Chondrocyte (in vitro differentiated cells): Measurements from ENCODE around the gene KCNE5. TPM values are rescaled to one million over a fixed set of nuclear protein-coding genes. Genes with fewer than 3 reads are reported as not detected.
A peak's percentile ranks its signal among the peaks of the same experiment; 100 is the strongest.
"Not testable (repeated sequence)": the region's sequence is repeated elsewhere in the genome, so short reads cannot be mapped to it uniquely, and the experiment has no call there.

Experiments
- DNase-seq: peaks from one replicate; pipeline ENCODE4 v3.0.0; 2021; ENCODE audit warnings: mixed read lengths, low spot score
- H3K27ac Mint-ChIP-seq: one replicate; pipeline ENCODE4 v1.8.0; 2021; ENCODE audit warnings: mild to moderate bottlenecking, moderate library complexity, mixed read lengths; ENCODE audit not compliant: unreplicated experiment
- H3K27me3 Mint-ChIP-seq: 2 replicates; pipeline ENCODE4 v1.8.0; 2021; ENCODE audit warnings: low read depth, mixed read lengths
- H3K36me3 Mint-ChIP-seq: 2 replicates; pipeline ENCODE4 v1.8.0; 2021; ENCODE audit warnings: low read depth, mixed read lengths
- H3K4me1 Mint-ChIP-seq: 2 replicates; pipeline ENCODE4 v1.8.0; 2021; ENCODE audit warnings: low read depth, mild to moderate bottlenecking, mixed read lengths
- H3K4me3 Mint-ChIP-seq: one replicate; pipeline ENCODE4 v1.8.0; 2021; ENCODE audit warnings: mild to moderate bottlenecking, moderate library complexity, mixed read lengths; ENCODE audit not compliant: unreplicated experiment
- H3K9me3 Mint-ChIP-seq: 2 replicates; pipeline ENCODE4 v1.8.0; 2021; ENCODE audit warnings: low read depth, mixed read lengths
- CTCF ChIP-seq: fragments of 200-600 bp; sonication (generic); IDR thresholded peaks from 2 replicates; pipeline ENCODE4 v1.5.0; 2021; ENCODE audit warnings: antibody characterized with exemption, mild to moderate bottlenecking, moderate library complexity
- total RNA-seq: library from RNA; stranded (reverse); gene quantifications from 3 replicates; pipeline ENCODE4 v1.2.1, GENCODE V29; 2021

The KCNE5 gene
- total RNA-seq, 1 donor from 2014 or later = 0.62 TPM

GRCh38 chrX:109658391-109658790 is 33.4 kb upstream of the KCNE5 start:
- no peaks in the 10 kb centered on the region for H3K27me3 Mint-ChIP-seq
- peaks cover 32% of the 10 kb centered on the region for H3K36me3 Mint-ChIP-seq
- no peak overlapping the region for H3K4me3 Mint-ChIP-seq
- peaks cover 23% of the 10 kb centered on the region for H3K4me1 Mint-ChIP-seq
- H3K27ac Mint-ChIP-seq = no peak overlapping the region
- no peak for DNase-seq
- no peak for TF ChIP-seq CTCF
- peaks cover 5% of the 10 kb centered on the region for H3K9me3 Mint-ChIP-seq

GRCh38 chrX:109657364-109657763 is 32.4 kb upstream of the KCNE5 start:
- DNase-seq, H3K9me3 Mint-ChIP-seq, H3K4me3 Mint-ChIP-seq, H3K27ac Mint-ChIP-seq, H3K27me3 Mint-ChIP-seq: not testable (repeated sequence)
- Mint-ChIP-seq H3K36me3 (peaks cover 24% of the 10 kb centered on the region), H3K4me1 (peaks cover 23% of the 10 kb centered on the region)

GRCh38 chrX:109656774-109657173 is 31.8 kb upstream of the KCNE5 start:
- peaks cover 21% of the 10 kb centered on the region for H3K36me3 Mint-ChIP-seq

GRCh38 chrX:109655502-109656201 is 30.7 kb upstream of the KCNE5 start:
- Mint-ChIP-seq H3K4me3 (no peak overlapping the region), H3K27ac (peak overlapping the region; percentile 15), H3K36me3 (peaks cover 19% of the 10 kb centered on the region), H3K27me3 (no peaks in the 10 kb centered on the region), H3K4me1 (peaks cover 16% of the 10 kb centered on the region), H3K9me3 (peaks cover 5% of the 10 kb centered on the region)
- DNase-seq = no peak
- TF ChIP-seq CTCF = no peak

More at GRCh38 chrX:109656774-109657173, 31.8 kb upstream of the KCNE5 start:
- peaks cover 5% of the 10 kb centered on the region for H3K9me3 Mint-ChIP-seq
- DNase-seq = no peak
- H3K4me1 Mint-ChIP-seq = peaks cover 23% of the 10 kb centered on the region
- no peaks in the 10 kb centered on the region for H3K27me3 Mint-ChIP-seq
- H3K27ac Mint-ChIP-seq = no peak overlapping the region
- no peak for TF ChIP-seq CTCF
- no peak overlapping the region for H3K4me3 Mint-ChIP-seq

GRCh38 chrX:109654516-109655109 is 29.6 kb upstream of the KCNE5 start:
- TF ChIP-seq CTCF = no peak
- Mint-ChIP-seq H3K36me3 (peaks cover 15% of the 10 kb centered on the region), H3K27ac (no peak overlapping the region)

GRCh38 chrX:109644671-109645070 is 19.7 kb upstream of the KCNE5 start:
- peaks cover 21% of the 10 kb centered on the region for H3K4me1 Mint-ChIP-seq
- not testable (repeated sequence) for H3K4me3 Mint-ChIP-seq, H3K36me3 Mint-ChIP-seq, DNase-seq, H3K9me3 Mint-ChIP-seq, H3K27me3 Mint-ChIP-seq
- H3K27ac Mint-ChIP-seq = peak overlapping the region; percentile 33

More at GRCh38 chrX:109654516-109655109, 29.6 kb upstream of the KCNE5 start:
- no peak overlapping the region for H3K4me3 Mint-ChIP-seq
- peaks cover 5% of the 10 kb centered on the region for H3K9me3 Mint-ChIP-seq
- DNase-seq = no peak
- peaks cover 8% of the 10 kb centered on the region for H3K4me1 Mint-ChIP-seq
- no peaks in the 10 kb centered on the region for H3K27me3 Mint-ChIP-seq
